ENCODE data around the gene MBD3L1.

DNA sequence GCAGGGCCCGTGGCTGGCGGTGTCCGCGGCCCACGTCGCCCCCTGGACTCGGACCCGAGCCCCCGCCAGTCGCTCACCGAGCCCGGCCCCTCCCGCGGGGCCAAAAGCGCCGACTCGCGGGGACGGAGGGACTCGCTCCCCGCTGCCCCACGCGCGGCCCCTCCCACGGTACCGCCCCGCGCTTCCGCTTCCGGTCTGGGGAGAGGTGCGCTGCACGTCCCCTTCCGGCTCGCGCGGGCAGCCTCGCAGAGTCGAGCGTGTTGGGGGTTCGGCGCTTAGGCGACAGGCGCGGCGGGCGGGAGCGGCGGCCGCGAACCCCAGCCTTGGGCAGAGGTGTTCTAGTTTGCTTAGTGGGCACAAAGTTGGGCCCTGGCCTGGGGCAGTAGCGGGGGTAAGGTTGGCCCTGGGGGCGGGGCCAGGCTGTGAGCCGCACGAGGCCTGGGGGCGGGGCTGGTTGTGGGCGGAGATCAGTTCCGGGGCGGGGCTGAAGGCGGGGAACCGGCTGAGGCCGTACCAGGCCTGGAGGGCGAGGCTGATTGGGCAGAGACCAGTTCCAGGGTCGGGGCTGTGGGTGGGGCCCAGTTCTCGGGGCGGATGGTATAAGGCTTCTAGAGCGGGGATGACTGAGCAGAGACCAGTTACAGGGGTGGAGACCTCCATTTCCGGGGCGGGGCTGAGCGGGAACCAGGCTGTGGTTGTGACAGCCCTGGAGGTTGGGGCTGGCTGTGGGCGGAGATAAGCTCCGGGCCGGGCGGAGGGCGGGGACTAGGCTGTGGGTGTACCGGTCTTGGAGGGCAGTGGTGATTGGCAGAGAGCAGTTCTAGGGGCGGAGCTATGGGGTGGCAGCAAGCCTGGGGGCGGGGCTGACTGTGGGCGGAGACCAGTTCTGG, at the start of gene MBD3L1, which contains the start of gene ZNF558:
- TF ChIP-seq EZH2 (IDR thresholded peaks at IDR 0.05), result no peak
- TF ChIP-seq, protein P1, sequence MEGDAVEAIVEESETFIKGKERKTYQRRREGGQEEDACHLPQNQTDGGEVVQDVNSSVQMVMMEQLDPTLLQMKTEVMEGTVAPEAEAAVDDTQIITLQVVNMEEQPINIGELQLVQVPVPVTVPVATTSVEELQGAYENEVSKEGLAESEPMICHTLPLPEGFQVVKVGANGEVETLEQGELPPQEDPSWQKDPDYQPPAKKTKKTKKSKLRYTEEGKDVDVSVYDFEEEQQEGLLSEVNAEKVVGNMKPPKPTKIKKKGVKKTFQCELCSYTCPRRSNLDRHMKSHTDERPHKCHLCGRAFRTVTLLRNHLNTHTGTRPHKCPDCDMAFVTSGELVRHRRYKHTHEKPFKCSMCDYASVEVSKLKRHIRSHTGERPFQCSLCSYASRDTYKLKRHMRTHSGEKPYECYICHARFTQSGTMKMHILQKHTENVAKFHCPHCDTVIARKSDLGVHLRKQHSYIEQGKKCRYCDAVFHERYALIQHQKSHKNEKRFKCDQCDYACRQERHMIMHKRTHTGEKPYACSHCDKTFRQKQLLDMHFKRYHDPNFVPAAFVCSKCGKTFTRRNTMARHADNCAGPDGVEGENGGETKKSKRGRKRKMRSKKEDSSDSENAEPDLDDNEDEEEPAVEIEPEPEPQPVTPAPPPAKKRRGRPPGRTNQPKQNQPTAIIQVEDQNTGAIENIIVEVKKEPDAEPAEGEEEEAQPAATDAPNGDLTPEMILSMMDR (IDR thresholded peaks at IDR 0.05), result no peak
- TF ChIP-seq EZH2phosphoT487 (IDR thresholded peaks at IDR 0.05), result no peak

Measured in neural progenitor cell (in vitro differentiated cells).